ENCODE measurements around the gene FBXO3. TPM values are rescaled to one million over a fixed set of nuclear protein-coding genes. Genes with fewer than 3 reads are reported as not detected.
A peak's percentile ranks its signal among the peaks of the same experiment; 100 is the strongest.

The FBXO3 gene
- polyA plus RNA-seq, 4 donors, result 46.6 to 66.8 (median 56.4) TPM

DNA sequence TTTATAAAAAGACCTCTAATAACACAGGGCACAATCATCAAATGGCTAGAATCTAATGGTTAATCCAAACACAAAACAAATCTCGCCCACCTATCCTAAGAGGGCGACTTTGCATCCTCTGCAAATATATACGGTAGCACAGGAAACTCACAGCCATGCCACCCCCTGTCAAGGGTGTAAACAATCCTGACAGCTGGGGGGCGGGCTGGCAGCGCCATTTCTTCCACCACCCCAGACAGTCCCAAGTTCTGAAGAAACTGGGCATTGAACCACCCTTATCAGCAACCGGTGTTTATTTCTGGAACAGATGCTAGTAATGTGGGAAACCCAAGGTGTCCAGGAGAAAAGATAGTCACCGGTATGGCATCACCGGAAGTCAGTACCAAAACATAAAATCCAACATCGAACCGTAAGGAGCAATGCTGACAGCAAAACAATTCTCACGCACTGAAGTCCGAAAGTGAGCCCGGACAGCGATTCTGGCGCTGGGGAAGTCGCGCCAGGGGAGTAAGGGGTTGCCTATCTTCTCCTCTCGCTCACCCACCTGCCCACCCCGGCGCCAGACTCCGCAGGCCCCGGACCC is 825 bp downstream of the FBXO3 start:
- DNase-seq (ENCODE audit: low read depth in 4 of 4, low spot score in 3 of 4), result no peak

DNA sequence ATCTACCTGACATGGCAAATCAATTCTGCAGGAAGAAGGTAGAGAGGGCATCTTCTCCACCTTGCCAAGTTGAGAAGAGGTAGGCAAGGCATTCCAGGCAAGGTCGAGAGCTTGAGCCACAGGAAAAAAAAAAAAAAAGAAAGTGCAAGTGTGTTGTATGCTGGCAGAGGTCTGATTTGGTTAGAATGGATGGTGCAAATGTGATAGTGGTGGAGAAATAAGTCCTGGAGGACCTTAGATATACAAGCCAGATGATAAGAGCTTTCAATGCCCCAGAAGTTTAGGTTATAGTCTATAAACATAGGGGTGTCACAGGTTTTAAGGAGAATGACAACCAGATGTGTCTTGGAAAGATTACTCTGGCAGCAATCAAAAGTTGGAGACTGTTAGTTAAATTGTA is 1.4 kb downstream of the FBXO3 start:
- DNase-seq (ENCODE audit: low read depth in 4 of 4, low spot score in 3 of 4), result no peak

DNA sequence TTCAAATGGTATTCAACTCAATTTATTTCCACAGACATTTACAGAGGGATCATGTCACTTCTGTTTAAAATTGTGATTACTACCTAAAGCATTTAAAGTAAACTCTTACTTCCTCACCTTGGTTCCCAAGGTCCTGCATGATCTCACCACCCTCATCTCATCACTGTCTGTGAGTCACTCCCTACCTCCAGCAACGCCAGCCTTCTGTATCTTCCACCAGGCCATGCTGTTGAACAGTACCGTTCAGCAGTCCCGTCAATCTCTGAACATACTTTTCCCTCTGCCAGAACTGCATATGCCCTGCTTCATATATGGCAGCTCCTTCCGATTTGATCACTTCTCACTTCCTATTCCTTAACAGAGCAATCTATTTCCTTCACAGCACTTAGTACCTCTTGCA is 2.0 kb downstream of the FBXO3 start:
- no peak for DNase-seq (ENCODE audit: low read depth in 4 of 4, low spot score in 3 of 4)

DNA sequence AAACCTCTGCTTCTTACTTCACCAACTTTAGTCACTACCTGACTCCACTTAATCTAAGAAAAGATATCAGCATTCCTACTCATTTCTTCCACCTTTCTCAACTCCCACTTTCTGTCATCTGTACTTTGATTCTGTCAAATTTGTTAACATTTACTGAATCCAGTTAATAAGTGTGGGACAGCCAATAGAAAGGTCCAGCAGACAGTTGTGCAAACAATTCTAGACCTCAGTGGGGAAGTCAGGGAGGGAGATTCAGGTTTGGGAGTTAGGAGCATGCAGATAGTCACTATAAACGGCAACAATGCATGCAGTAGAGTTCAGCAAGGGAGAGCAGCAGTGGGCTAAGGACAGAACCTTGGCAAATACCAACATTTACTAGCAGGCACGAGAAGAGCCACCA is 4.1 kb downstream of the FBXO3 start:
- DNase-seq (ENCODE audit: low read depth in 4 of 4, low spot score in 3 of 4), result no peak

DNA sequence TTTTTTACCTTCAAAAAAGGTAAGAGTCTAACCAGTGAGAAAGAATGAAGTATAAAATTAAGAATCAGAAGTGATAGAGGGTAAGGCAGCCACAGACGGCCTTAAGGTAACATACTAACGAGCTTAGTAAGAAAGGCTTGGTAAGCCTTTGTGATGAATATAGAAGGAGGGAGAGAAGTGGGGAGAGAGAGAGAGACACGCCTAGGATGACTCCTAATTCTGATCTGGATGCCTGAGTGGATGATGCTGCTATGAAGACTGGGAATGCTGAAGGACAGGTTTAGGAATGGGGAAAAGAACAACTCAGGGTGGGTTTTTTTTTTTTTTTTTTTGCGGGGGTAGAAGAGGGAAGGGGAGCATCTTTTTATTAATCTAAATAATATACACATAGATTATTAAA is 4.8 kb downstream of the FBXO3 start:
- no peak for DNase-seq (ENCODE audit: low read depth in 4 of 4, low spot score in 3 of 4)

DNA sequence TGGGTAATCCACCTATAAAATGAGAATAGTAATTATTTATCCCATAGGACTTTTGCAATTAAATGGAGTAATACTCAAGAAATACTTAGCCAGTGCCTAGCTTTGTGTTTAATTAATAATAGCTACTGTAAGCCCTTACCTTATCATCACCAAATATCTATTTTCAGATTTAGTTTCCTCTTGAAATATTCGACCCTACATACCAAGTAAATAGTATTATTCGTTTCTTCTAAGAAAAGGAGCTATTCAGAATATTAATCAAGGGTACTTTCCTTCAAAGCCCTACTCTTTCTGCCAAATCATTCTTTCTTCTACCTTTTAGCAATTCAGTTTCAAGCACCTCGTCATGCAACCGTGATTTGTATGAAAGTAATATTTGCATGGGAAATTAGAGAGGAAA is 6.7 kb downstream of the FBXO3 start:
- DNase-seq (ENCODE audit: low read depth in 4 of 4, low spot score in 3 of 4), result no peak

DNA sequence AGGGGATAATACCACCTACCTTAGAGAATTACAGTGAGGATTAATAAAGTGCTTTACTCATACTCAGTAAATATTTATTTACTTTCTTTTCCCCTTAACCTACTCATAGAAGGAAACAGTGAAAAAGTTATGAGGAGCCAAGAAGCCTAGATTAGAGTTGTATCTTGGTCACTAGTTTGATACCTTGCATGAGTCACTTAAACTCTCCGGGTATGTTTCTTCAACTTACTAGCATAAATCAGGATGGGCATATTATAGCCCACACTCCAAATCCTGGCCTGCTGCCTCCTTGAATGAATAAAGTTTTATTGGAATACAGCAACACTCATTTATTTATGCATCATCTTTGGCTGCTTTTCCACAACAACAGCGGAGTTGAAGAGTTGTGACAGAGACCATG is 8.2 kb downstream of the FBXO3 start:
- DNase-seq (ENCODE audit: low read depth in 4 of 4, low spot score in 3 of 4), result no peak

DNA sequence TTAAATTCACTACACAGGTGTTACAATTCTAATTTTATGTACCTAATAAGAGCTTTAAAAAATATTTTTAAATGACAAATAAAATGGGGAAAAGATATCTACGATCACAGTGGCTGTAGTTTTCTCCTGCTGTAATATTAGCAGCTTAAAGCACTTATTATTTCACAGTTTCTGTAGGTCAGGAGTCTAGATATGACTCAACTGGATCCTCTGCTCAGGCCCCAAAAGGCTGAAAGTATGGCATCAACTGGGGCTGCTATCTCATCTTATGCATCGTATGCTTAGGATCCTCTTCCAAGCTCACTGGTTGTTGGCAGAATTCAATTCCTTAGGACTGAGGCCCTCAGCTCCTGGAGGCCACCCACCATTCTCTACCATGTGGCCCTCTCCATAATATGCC is 12.8 kb downstream of the FBXO3 start:
- no peak for DNase-seq (ENCODE audit: low read depth in 4 of 4, low spot score in 3 of 4)

DNA sequence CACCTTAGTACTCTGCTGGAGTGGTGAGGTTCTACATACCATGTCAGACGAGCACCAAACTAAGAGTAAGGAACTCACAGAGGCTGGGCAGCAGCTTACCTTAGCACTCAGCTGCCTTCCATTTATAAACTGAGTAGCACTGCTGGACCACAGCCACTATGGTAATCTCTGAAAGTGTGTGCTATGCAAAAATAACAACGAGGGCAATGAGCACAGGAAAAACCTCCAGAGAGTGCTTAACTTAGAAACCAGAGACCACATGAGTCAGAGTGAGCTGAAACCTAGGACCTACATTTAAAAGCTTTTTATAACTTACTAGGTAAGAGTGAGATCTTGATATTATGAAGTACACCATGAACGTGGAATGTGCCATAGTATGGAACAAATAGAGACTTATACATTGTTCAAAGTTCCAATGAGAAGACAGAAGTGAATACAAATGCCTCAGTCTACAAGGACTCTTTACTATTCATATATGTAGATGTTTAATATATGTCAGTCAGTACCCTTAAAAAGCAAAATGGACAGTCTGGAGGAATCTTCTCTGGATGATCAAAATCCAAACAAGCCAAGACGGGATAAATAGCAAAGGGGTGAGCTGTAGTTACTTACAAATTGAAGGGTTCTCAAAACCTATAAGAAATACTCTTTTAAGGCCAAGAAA is 20.9 kb downstream of the FBXO3 start:
- no peak for DNase-seq (ENCODE audit: low read depth in 4 of 4, low spot score in 3 of 4)

DNA sequence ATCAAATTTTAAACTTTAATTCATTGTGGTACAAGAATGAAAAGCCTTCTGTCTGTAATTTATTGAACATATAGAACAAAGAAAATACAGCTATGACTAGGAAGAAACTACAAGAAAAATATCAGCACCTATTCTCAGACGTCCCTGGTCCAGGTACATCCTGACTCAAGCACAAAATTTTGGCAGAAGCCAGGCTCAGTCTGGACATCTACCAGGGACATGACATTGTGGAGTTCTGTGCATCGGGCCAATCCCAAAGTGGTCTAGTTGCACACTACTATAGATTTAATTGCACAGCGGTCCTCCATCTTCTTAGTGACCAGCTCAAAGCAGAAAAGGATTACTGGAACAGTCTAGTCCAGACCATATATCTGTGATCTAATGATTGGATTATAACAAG is 22.4 kb downstream of the FBXO3 start:
- DNase-seq (ENCODE audit: low read depth in 4 of 4, low spot score in 3 of 4), result no peak

DNA sequence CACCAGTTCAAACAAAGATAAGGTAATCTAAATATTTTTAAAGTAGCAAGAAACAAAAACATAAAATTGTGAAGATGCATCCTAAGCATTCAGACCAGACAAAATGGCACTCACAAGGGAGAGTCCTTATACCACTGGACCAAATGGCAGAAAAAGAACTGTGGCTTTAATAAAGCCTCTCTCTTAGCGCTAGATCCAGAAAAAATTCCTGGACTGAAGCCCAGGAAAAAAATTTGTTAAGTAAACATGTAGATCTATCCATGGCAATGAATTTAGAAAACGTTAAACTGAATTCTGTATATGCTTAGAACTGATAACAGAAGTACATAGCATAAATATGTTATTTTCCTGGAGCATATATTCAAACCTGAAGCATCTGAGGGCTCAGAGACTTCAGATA is 26.3 kb downstream of the FBXO3 start:
- no peak for DNase-seq (ENCODE audit: low read depth in 4 of 4, low spot score in 3 of 4)

DNA sequence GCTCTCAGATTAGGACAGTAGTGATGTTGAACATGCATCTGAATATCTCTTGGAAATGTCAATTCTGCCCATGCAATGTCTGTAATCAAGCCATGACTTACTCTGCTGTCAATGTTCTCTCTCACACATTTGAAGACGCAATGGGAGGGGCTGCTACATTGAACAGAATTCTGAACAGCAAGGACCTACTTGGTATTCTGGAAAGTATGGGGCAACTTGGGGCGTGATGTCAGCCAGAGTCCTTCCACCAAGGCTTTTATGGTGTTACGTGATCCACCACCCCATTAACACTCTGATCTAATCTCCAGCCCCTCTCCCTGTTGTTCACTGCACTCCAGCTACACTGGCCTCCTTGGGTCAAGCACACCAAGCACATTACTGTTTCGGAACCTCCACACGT is 31.0 kb downstream of the FBXO3 start:
- DNase-seq (ENCODE audit: low read depth in 4 of 4, low spot score in 3 of 4), result no peak

DNA sequence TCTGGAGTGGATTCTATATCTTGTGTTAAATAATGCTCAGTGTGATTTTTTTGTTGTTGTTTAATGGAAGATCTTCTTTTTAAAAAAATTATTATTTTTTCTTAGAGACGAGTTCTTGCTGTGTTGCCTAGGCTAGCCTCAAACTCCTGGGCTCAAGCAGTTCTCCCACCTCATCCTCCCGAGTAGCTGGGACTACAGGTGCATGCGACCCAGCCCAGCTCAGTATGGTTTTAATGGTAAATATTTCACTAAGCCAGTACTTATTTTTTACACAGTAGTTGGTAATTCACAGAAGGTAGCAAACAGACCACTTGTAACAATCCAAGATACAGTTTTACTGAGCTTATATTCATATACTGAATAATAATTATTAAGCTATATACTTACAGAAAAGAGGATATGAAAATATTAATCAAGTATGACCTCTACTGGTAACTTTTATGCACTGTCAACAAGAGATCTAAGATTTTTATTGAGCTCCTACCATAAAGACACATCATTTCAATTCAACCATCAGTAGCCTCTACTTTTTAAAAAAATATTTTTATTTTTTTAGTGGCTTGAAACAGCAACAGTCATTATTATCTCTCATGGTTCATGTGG is 32.0 kb downstream of the FBXO3 start:
- no peak for DNase-seq (ENCODE audit: low read depth in 4 of 4, low spot score in 3 of 4)

DNA sequence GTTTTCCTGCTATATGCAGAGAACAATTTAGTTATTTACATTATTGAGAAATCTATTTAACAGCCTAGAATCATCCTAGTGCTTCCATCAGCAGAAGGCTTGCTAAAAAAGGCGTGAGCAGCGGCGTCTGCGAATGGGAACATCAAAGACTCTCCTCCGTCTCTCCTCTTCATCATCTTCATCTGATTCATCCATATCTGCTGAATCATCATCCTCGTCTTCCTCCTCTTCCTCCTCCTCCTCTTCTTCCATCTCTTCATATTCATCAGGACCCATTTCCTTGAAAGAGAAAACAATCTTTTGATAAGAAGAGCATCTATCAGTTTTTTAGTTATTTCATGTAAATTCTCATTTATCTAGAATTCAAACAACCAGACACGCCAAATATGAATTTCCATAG is 32.5 kb downstream of the FBXO3 start:
- no peak for DNase-seq (ENCODE audit: low read depth in 4 of 4, low spot score in 3 of 4)

DNA sequence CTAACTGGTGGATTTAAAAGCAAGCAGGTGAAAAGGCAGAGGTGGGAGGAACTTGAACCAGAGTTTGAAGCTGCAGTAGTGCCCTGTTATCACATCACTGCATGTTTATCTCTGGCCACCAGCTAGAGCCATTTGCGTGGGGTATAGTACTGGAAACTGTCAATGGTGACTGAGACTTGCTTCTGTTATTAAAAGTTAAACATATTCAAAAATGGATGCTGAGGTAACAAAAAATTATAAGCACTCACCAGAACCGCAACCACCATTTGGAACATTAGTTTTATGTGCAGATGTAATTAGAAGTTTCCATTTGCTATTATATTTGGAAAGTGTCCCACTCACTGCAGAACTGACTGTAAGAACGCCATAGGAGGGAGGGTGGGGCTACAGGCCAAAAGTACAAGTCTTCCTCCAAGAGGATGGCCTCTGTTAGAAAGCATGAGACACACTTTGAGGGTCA is 36.9 kb downstream of the FBXO3 start:
- no peak for DNase-seq (ENCODE audit: low read depth in 4 of 4, low spot score in 3 of 4)

DNA sequence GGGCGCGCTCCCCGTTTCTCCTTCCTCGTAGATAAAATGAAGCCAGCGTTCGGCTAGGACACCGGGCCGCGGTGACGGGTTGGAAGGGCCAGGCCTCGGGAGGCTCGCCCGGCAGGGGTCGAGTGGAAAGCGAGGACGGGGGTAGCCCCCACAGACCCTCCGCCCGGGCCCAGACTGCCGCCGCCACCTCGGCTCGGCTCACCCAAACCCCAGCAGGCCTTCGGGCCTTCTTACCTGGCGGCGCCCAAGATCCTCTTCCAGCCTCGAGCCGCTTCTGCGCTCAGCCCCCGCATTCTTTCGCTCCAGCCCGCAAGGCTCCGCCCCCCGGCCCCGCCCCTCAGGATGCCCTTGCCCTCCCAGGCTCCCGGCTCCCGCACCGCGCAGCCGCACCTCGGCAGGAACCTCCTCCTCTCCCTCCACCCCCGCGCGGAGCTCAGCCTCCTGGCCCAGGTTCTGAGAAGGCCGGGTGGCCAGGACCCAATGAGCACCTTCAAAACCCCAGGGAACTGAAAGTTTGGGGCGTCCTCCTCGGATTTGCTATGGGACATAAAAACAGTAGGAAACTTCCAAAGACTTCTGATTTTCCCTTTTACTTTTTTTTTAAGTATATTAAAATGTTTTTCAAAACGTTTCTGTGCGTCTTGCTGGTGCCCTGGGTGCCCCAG is 38.0 kb downstream of the FBXO3 start, which contains the start of gene CD59:
Gene CD59 (minus strand): TSS at position 276 of the 665 bp plus-strand sequence. CDS start 13,978 bp downstream, outside the sequence.
- DNase-seq (ENCODE audit: low read depth in 4 of 4, low spot score in 3 of 4), result peak; percentile 80 to 83 (median 82)

DNA sequence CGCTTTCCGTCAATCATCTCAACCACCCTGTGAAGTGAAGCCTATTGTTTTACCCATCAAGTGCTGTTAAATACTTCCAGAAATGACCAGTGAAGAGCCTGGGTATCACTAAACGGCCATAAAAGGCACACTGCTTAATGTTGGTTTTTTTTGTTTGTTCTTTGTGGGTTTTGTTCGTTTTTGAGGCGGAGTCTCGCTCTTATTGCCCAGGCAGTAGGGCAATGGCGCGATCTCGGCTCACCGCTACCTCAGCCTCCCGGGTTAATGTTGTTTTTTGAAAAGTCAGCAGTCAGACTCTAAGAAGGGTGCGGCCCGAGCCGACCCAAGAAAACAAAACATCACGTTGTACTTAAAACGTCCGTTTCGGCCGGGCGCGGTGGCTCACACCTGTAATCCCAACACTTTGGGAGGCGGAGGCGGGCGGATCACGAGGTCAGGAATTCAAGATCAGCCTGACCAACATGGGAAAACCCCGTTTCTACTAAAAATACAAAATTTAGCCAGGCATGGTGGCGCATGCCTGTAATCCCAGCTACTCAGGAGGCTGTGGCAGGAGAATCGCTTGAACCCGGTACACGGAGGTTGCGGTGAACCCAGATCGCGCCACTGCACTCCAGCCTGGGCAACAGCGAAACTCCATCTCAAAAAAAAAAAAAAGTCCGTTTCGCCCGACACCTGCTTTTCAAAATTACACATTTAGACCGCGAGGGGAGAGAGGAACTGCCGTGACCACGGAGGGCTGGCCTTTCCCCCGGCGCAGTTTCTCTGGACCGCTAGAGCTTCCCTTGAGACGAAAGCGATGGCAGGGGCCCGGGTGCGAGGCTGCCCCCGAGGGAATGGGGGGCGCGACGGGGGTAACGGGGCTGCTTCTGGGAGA is 38.8 kb downstream of the FBXO3 start:
- DNase-seq (ENCODE audit: low read depth in 4 of 4, low spot score in 3 of 4), result no peak

DNA sequence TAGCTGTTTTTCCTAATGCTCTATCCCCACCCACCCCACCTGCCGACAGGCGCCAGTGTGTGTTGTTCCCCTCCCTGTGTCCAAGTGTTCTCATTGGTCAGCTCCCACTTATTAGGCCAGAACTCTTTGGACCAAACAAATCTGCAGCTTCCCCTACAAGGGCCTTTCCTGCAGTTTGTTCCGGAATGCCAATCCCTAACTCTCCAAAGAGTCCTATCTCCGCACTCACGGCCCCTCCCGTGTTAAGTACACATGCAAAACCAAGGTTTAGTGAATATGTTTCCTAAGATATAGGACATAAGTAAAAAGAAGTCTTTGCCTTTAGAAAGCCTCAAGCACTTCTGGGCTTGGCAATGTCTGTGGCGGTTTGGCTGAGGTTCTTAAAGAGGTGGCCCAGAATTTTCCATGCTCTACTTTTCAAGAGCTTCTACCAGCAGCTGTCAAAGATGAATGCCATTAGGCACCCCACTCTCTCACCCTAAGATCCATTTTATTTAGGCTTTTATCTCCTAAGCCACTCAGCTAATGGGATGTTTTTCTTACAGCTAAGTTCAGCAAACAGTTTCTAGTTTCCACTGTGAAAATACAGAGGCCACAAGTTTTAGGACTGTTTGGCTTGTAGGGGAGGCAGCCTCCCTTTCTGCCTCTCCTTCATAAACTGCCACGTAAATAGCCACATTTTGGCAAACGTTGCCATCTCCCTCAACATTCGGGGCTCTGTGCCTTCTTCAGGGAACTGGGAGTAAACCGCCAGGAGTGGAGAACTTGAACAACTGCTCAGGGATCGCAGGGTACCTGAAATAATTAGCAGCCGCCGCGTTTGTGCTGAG is 39.7 kb downstream of the FBXO3 start:
- DNase-seq (ENCODE audit: low read depth in 4 of 4, low spot score in 3 of 4), result no peak

DNA sequence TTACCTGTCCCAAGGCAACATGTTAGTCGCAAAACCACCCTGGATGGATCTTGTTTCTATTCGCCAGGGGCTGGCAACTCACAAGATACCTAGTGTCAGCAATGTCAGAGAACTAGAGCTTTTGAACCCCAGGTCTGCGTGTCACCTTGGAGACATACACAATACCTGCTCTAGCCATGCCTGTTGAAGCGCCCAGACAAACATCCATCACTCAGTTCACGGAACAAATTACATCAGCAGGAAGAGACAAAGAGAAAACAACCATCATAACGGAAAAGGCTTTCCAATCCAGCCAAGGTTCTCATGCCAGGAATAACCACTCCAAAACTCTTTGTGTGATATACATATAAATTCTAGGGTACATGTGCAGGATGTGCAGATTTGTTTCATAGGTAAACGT is 40.3 kb downstream of the FBXO3 start:
- no peak for DNase-seq (ENCODE audit: low read depth in 4 of 4, low spot score in 3 of 4)
